Natural killer cell treated with Interleukin-12 subunit alpha and Interleukin-12 subunit beta and Interleukin-15 and Interleukin-18, amount 100 ng/mL, for 72 hours (primary cell): ENCODE results near the gene SPAG6. TPM values are rescaled to one million over a fixed set of nuclear protein-coding genes. Genes with fewer than 3 reads are reported as not detected.
A peak's percentile ranks its signal among the peaks of the same experiment; 100 is the strongest.

Experiments used
- ATAC-seq, 2 donors: fragments of 150-1000 bp; cut with Tn5 transposase in 1 of 2; sonication (Bioruptor Pico), chemical (Tn5 transposase) in 1 of 2; 2 replicates each; pipeline ENCODE4 v1.10.0; 2021
- DNase-seq: peaks from one replicate; pipeline ENCODE4 v3.0.0; 2022; ENCODE audit warnings: low spot score
- H3K27ac Mint-ChIP-seq, 2 donors: 1 replicate in 1 of 2; 2 replicates in 1 of 2; pipeline ENCODE4 v1.8.0; 2022; ENCODE audit warnings: mixed read lengths in 2 of 2, mild to moderate bottlenecking in 1 of 2, moderate library complexity in 1 of 2
- H3K27me3 Mint-ChIP-seq, 2 donors: 1 replicate in 1 of 2; 2 replicates in 1 of 2; pipeline ENCODE4 v1.8.0; 2022; ENCODE audit warnings: mixed read lengths in 2 of 2
- H3K36me3 Mint-ChIP-seq: one replicate; pipeline ENCODE4 v1.8.0; 2022; ENCODE audit warnings: mixed read lengths
- H3K4me1 Mint-ChIP-seq, 2 donors: 1 replicate in 1 of 2; 2 replicates in 1 of 2; pipeline ENCODE4 v1.8.0; 2022; ENCODE audit warnings: low read depth in 2 of 2, mixed read lengths in 2 of 2, mild to moderate bottlenecking in 1 of 2
- H3K4me3 Mint-ChIP-seq: one replicate; pipeline ENCODE4 v1.8.0; 2022; ENCODE audit warnings: mixed read lengths
- H3K9me3 Mint-ChIP-seq: 2 replicates; pipeline ENCODE4 v1.8.0; 2022; ENCODE audit warnings: mixed read lengths
- total RNA-seq, 2 donors: library from RNA; stranded (reverse); gene quantifications; one replicate each; pipeline ENCODE4 v1.2.3, GENCODE V29; 2022

SPAG6 gene
- total RNA-seq, 2 donors from 2014 or later: 0.28 to 0.29 TPM

DNA sequence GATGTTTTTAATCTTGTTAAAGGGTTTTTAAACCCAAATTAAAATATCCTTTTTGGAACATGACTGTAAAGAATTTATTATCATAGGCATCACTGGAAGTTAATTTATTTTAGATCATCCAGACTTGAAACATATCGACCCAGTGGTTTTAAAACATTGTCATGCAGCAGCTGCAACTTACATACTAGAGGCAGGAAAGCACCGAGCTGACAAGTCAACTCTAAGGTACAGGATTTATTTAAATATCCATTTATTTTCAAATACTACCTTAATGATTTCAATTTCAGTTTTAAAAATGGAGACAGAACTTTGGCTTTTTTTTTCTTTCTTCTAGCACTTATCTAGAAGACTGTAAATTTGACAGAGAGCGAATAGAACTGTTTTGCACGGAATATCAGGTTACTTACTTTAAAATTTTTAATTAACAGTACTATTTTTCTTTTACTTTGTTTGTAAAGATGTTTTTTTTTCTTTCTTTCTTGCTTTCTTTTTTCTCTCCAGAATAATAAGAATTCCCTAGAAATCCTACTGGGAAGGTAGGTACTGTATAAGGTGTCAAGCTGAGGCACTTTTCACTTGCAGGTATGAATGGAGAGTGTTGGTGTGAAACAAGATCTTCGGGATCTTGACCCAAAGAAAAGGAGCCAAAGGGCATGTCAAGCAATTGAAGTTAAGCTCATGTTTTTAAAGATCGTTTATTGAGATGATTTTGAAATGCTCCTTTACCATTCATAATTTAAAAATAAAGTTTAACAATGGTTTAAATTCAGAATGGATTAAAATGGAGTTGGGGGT is 27.3 kb upstream of the SPAG6 start:
- peak overlapping the region; percentile 96 for H3K4me3 Mint-ChIP-seq
- no peak for DNase-seq
- H3K27me3 Mint-ChIP-seq: peaks cover 0 to 6% of the 10 kb centered on the region in 2 donors
- no peaks in the 10 kb centered on the region for H3K9me3 Mint-ChIP-seq
- H3K4me1 Mint-ChIP-seq: peaks cover 20 to 42% of the 10 kb centered on the region in 2 donors
- H3K27ac Mint-ChIP-seq: peak overlapping the region; percentile 31 to 97
- ATAC-seq: no peak
- peaks cover 6% of the 10 kb centered on the region for H3K36me3 Mint-ChIP-seq

DNA sequence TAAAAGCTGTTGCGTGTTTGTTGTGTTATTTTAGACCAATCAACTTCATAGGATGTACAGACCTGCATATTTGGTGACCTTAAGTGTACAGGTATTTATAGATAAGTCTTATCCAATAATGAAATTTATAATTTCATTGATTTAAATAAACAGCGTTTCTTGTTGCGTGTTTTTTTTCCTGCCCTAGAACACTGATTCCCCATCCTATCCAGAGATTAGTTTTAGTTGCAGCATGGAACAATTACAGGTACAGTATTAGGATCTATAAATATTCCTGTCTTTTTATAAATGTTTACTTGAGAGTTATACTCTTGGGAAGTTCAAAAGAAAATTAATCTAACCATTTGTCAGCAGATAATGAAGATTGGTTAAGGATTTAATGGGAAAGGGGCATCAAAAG is 26.5 kb upstream of the SPAG6 start:
- peak overlapping the region in 1 of 2 donors; percentile 97 for H3K27ac Mint-ChIP-seq
- DNase-seq (no peak), ATAC-seq (no peak)
- peaks cover 0 to 6% of the 10 kb centered on the region in 2 donors for H3K27me3 Mint-ChIP-seq
- peaks cover 24 to 50% of the 10 kb centered on the region in 2 donors for H3K4me1 Mint-ChIP-seq
- peak overlapping the region; percentile 97 for H3K4me3 Mint-ChIP-seq
- peaks cover 6% of the 10 kb centered on the region for H3K36me3 Mint-ChIP-seq
- H3K9me3 Mint-ChIP-seq: no peaks in the 10 kb centered on the region

DNA sequence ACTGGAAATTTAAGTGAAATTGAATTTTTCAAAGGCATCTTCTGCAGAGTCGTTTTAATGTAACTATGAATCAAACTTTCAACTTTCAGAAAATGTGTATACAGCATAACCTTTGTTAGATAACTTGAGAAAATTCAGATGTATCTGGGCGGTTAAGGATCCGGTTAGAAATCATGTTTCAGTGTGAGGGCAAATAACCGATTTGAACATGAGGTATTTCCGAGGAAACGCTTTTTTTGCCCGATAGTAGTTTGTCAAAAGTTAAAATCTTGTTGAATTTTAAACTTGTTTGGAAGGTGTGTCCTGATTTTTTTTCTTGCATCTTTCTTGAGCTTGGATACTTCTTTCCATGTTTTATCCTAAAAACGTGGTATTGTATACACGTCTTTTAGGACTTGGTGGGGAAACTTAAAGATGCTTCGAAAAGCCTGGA is 25.7 kb upstream of the SPAG6 start:
- no peak for DNase-seq
- peaks cover 6% of the 10 kb centered on the region for H3K36me3 Mint-ChIP-seq
- ATAC-seq: no peak
- peak overlapping the region; percentile 97 for H3K4me3 Mint-ChIP-seq
- H3K4me1 Mint-ChIP-seq: peaks cover 31 to 57% of the 10 kb centered on the region in 2 donors
- peak overlapping the region; percentile 96 to 97 for H3K27ac Mint-ChIP-seq
- no peaks in the 10 kb centered on the region for H3K9me3 Mint-ChIP-seq
- peaks cover 6% of the 10 kb centered on the region in 2 donors for H3K27me3 Mint-ChIP-seq

DNA sequence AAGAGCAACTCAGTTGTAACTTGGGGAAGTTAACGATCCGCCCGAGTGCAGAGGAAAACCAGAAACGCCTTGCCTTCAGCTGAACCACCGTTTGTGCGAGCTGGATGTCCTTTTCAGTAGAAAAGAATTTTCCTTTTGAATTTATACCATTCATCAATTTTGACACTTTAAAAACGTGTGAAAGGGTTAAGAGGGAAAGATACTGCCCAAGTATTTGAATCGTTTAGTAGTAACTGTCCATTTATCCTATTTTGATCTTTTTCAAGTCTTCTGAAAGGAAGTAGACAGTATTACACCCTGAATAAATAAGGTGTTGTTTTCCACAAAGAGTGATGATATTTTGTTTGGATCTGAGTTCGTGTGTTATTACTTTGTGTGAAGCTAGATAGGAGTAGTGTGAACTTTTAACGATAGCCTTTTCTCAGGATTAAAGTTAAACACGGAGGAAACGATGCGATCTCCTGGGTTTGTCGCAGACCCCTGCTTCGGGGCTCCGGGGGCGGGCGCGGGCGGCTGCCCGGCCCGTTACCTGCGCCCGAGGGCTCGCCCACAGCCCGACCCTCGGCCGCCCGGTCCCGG is 25.2 kb upstream of the SPAG6 start:
- DNase-seq: no peak
- Mint-ChIP-seq H3K27me3 (peaks cover 8 to 11% of the 10 kb centered on the region in 2 donors), H3K36me3 (peaks cover 6% of the 10 kb centered on the region)

DNA sequence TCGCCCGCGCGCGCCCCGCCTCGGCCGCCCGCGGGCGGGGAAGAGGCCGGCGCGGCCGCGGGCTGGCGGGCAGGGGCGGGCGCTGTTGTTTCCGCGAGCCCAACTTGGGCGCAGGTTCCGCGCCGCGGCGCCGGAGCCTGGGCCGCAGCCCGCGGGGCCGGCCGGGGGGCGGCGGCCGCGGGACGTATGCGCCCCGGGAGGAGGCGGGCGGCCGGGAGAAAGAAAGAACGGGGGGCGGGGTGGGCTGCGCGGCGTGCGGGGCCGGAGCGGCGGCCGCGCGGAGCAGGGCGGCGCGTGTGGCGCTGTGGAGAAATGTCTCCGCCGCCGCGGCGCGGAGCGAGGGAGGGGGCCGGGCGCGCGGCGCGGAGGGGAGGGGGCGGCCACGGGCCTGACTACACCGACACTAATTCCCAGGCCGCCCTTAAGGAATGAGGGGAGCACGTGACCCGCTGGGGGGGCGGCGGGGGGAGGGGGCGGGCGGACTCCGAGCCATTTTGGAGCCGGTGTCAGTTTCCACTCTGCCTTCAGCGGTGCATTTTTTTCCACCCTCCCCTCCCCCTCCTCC is 24.6 kb upstream of the SPAG6 start, which contains the start of gene BMI1:
Gene BMI1, plus strand, starts transcription at position 509 of the 565 bp plus-strand sequence. CDS start 5,351 bp downstream, outside the sequence.
- DNase-seq: peak; percentile 69
- peak within 1 kb of the TSS; percentile 97 for H3K4me3 Mint-ChIP-seq
- H3K36me3 Mint-ChIP-seq: peaks cover 6% of the 10 kb centered on the region
- H3K9me3 Mint-ChIP-seq: no peaks in the 10 kb centered on the region
- H3K27me3 Mint-ChIP-seq: peaks cover 8 to 12% of the 10 kb centered on the region in 2 donors
- H3K27ac Mint-ChIP-seq: peak within 1 kb of the TSS; percentile 96 to 97
- peak; percentile 55 to 62 for ATAC-seq
- H3K4me1 Mint-ChIP-seq: peaks cover 33 to 54% of the 10 kb centered on the region in 2 donors

More for the DNA sequence above, 25.2 kb upstream of the SPAG6 start:
- ATAC-seq: no peak
- H3K4me3 Mint-ChIP-seq: peak overlapping the region; percentile 97
- peaks cover 37 to 59% of the 10 kb centered on the region in 2 donors for H3K4me1 Mint-ChIP-seq
- peak overlapping the region; percentile 96 to 97 for H3K27ac Mint-ChIP-seq
- H3K9me3 Mint-ChIP-seq: no peaks in the 10 kb centered on the region

DNA sequence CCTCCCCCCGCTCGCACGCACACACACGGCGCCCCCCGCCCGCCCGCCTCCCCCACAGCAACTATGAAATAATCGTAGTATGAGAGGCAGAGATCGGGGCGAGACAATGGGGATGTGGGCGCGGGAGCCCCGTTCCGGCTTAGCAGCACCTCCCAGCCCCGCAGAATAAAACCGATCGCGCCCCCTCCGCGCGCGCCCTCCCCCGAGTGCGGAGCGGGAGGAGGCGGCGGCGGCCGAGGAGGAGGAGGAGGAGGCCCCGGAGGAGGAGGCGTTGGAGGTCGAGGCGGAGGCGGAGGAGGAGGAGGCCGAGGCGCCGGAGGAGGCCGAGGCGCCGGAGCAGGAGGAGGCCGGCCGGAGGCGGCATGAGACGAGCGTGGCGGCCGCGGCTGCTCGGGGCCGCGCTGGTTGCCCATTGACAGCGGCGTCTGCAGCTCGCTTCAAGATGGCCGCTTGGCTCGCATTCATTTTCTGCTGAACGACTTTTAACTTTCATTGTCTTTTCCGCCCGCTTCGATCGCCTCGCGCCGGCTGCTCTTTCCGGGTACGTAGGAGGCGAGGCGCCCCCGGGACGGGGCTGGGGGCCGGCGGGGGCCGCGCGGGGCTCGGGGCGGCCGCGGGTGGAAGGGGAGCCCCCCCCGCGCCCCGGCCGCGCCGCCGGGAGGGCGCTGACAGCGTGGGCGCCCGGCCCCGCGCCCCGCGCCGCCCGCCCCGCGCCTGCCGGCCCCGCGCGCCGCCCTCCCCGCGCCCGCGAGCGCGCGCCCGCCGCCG is 24.0 kb upstream of the SPAG6 start:
- Mint-ChIP-seq H3K27me3 (peaks cover 8 to 12% of the 10 kb centered on the region in 2 donors), H3K4me3 (peak overlapping the region; percentile 64)
- peak; percentile 51 to 65 for ATAC-seq

DNA sequence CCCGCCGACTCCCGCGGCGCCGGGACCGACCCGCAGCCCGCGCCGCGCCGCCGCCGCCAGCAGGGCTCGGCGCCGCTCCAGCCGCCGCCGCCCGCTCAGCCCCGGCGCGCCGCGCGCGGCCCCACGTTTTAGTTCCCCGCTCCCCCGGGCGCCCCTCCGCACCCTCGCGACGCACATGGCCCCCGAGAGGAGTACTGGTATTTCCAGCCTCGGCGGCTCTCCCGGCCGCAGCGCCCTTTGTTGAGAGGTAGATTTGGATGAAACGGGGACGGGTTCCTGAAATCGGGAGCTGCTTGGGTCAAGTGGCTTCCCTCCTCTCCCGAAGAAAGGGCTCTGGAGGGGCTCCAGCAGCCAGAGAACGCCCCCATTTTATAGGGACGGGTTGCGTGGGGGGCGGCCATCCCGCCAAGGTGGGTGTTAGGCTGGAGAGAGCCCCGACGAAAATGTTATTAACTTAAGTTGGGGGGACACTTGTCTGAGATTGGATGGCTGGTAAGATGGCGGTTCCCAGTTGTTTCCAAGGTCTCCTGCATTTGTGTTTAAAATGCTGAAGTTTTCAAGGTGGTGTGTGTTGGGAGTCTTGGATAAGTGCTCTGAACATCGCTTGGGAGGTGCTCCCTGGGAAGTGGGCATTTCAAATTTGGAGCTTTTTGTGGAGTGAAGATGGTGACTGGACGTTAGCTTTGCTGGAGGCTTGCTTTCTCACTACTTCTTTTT is 23.2 kb upstream of the SPAG6 start:
- H3K27ac Mint-ChIP-seq: peak overlapping the region; percentile 32 to 62
- DNase-seq: no peak
- no peaks in the 10 kb centered on the region for H3K9me3 Mint-ChIP-seq
- ATAC-seq: no peak
- peaks cover 8 to 12% of the 10 kb centered on the region in 2 donors for H3K27me3 Mint-ChIP-seq
- peaks cover 6% of the 10 kb centered on the region for H3K36me3 Mint-ChIP-seq
- H3K4me1 Mint-ChIP-seq: peaks cover 33 to 64% of the 10 kb centered on the region in 2 donors
- H3K4me3 Mint-ChIP-seq: peak overlapping the region; percentile 81

More for the DNA sequence above, 24.0 kb upstream of the SPAG6 start:
- H3K9me3 Mint-ChIP-seq: no peaks in the 10 kb centered on the region
- H3K27ac Mint-ChIP-seq: peak overlapping the region; percentile 50 to 62
- H3K4me1 Mint-ChIP-seq: peaks cover 35 to 58% of the 10 kb centered on the region in 2 donors
- DNase-seq: peak; percentile 69
- peaks cover 6% of the 10 kb centered on the region for H3K36me3 Mint-ChIP-seq

DNA sequence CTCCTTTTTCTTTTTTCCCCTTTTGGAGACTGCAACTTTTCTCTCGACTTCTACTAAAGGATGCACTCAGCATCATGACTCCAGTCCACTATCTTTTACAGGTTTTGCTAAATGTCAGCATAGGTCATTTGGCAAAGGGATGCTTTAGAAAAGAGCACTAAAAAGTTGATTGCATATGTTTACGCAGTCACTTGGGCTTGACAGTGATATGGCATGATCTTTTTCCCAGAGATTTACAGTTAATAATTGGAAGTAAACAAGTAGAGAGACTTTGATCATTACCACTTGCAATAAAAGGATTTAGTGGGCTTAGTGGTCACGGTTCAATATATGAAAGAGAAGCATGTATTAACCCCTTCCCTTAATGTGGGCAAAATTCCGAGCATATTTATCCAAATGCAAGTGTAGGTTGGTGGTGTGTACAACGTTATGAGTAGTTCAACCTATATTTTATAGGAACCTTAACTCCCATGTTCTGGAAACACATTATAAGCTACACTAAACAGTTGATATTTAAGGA is 22.6 kb upstream of the SPAG6 start:
- H3K4me1 Mint-ChIP-seq: peaks cover 33 to 64% of the 10 kb centered on the region in 2 donors
- no peak for DNase-seq

DNA sequence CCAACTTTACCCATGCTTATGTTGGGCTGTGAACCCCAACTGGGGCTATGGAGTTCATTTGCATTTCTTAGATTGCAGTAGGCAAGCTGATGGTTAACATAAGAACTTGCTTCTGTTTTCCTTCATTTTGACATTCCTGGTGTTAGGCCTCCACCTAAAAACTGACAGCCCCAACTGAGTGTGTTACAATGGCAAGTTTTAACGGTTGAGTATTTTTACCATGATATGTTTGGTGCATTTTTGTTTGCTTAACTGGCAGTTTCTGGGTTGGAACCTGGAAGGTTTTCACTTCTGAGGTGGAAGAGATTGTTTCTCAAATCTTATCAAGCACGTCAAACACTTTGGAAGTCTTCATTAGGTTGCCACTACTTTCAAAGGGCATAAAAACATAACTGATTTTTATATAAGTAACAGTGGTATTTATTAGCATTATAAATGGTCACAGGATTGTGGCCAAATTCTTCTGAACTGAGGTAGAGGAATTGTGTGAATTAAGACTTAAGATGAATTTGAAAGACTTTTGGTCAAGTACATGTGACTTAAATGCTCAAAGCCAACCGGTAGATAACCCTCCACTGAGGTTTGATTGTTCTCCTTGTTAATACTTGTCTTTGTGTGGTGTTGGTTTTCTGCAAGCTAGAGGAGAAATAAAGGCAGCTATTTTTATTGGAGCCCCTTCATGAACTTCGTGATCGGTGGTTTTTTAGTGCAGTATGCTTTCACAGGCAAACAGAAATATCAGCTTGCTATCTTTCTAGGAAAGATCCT is 21.6 kb upstream of the SPAG6 start:
- no peaks in the 10 kb centered on the region for H3K9me3 Mint-ChIP-seq
- H3K27me3 Mint-ChIP-seq: peaks cover 8 to 12% of the 10 kb centered on the region in 2 donors
- peaks cover 6% of the 10 kb centered on the region for H3K36me3 Mint-ChIP-seq
- peaks cover 33 to 58% of the 10 kb centered on the region in 2 donors for H3K4me1 Mint-ChIP-seq
- ATAC-seq (no peak), DNase-seq (no peak)
- peak overlapping the region in 1 of 2 donors; percentile 62 for H3K27ac Mint-ChIP-seq
- peak overlapping the region; percentile 81 for H3K4me3 Mint-ChIP-seq

More for the DNA sequence above, 22.6 kb upstream of the SPAG6 start:
- ATAC-seq: no peak
- Mint-ChIP-seq H3K36me3 (peaks cover 6% of the 10 kb centered on the region), H3K27me3 (peaks cover 8 to 12% of the 10 kb centered on the region in 2 donors), H3K9me3 (no peaks in the 10 kb centered on the region), H3K27ac (peak overlapping the region; percentile 32 to 62), H3K4me3 (peak overlapping the region; percentile 81)

DNA sequence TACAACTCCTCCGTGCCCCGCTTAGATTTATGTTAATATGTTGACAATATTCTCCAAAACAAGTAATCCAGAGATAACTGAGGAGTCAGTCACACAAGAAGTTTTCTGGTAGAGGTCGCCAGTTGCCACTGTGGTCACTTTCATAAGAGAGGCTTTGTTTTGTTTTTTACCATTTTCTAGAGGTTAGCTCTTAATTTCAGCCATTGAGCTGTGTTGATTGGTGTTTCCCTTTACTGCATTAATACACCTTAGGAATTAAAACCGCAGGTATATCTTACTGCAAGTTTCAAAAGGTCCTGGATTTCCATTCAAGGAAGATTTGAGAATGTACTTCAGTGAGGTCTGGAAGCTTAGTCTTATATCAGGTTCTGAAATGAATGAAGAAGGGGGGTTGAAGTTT is 20.9 kb upstream of the SPAG6 start:
- Mint-ChIP-seq H3K4me1 (peaks cover 33 to 53% of the 10 kb centered on the region in 2 donors), H3K27me3 (peaks cover 8 to 12% of the 10 kb centered on the region in 2 donors), H3K27ac (peak overlapping the region; percentile 45 to 62), H3K36me3 (peaks cover 9% of the 10 kb centered on the region), H3K4me3 (peak overlapping the region; percentile 81), H3K9me3 (no peaks in the 10 kb centered on the region)
- ATAC-seq (no peak), DNase-seq (no peak)

DNA sequence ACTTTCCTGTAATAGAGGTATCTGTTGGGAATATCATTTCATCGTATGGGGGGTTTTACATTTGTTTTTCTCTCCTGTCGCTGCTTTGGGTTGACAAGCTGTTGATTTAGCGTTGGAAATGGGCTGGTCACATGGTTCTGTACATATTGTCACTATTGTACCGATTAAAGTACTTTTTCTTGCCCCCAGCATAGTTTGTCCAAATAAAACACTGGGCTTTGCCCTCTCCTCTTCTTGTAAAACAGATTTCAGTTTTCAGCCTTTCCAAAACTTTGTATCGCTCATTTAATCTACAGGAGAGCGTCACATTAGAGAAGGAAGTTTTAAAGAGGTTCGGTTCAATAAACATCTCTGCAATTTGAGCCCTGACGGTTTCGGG is 20.4 kb upstream of the SPAG6 start:
- no peak for ATAC-seq
- H3K36me3 Mint-ChIP-seq: peaks cover 12% of the 10 kb centered on the region
- no peak for DNase-seq
- peak overlapping the region; percentile 81 for H3K4me3 Mint-ChIP-seq
- H3K9me3 Mint-ChIP-seq: no peaks in the 10 kb centered on the region
- H3K27ac Mint-ChIP-seq: peak overlapping the region; percentile 45 to 62
- H3K4me1 Mint-ChIP-seq: peaks cover 32 to 48% of the 10 kb centered on the region in 2 donors
- H3K27me3 Mint-ChIP-seq: peaks cover 8 to 12% of the 10 kb centered on the region in 2 donors
